GM21529 (cell line): ENCODE measurements around the gene AKR1B15.
"Not testable (repeated sequence)": the region's sequence is repeated elsewhere in the genome, so short reads cannot be mapped to it uniquely, and the experiment has no call there.

Experiments used
- ATAC-seq: cut with Tn5 transposase; IDR thresholded peaks from one replicate; pipeline ENCODE4 v1.9.1; 2021; ENCODE audit not compliant: unreplicated experiment

Gene AKR1B15

GRCh38 chr7:134532180-134532953 is 16.5 kb upstream of the AKR1B15 start:
- no peak for ATAC-seq

DNA sequence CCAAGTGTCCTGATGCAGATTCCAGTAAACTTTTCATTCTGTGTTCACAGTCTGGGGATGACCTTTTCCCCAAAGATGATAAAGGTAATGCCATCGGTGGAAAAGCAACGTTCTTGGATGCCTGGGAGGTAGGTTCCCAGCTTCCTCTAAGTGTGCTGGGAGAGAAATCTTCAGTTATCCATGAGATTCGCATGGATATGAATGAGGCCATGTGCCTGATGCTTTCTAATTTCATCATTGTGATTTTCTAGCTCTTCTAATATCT is 16.0 kb upstream of the AKR1B15 start:
- no peak for ATAC-seq

DNA sequence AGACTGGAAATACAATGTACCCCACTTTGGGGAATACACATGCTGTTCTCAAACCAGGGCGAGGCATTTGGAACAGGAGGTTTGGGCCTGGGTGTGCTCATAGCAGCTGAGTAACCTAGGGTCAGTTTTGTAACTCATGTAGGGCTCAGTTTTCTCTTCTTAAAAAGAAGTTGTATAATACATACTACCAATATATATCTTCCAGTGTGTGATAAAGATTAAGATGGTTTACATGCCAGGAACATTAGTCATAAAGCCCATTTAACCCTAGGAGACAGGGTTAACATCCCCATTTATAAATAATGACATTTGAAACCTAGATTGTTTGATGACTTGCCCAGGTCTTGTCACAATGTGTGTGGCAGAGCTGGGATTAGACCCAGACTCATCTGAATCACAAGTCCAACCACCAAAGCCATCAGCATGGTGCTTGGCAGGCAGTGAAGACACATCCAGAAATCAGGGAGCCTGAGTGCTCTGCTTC is 15.6 kb upstream of the AKR1B15 start:
- ATAC-seq = no peak

DNA sequence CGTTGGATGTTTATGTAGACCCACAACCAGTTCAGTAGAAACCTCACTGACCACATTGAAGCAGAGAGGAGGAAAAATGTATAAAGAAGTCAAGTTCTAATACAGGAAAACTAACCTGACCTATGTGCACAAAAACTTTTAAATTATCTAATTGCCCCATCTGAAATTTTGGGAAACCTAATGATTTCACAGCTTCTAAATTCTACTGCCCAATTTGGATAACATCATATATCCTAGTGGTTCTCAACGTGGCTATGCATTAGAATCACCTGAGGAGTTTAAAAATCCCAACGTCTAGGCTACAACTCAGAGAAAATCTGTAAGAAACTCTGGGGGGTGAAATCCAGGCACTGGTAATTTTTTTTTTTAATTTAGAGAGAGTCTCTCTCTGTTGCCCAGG is 14.3 kb upstream of the AKR1B15 start:
- ATAC-seq = no peak

- no peak for ATAC-seq
Measured at GRCh38 chr7:134535272-134535918, 13.5 kb upstream of the AKR1B15 start.

GRCh38 chr7:134535919-134536299 is 13.0 kb upstream of the AKR1B15 start:
- ATAC-seq = no peak

DNA sequence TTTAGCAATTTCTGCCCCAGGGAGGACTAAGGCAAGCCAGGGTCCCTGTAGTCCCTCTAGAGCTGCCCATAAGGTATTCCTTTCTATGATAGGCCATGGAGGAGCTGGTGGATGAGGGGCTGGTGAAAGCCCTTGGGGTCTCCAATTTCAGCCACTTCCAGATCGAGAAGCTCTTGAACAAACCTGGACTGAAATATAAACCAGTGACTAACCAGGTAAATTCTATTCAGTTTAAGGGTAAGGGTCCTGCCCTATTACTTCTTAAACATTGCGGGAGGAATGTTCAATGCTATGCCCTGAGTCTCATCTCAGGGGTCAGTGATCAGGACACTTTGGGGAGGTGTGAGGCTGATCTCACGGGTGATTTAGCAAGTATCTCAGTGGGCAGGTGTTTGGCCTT is 12.4 kb upstream of the AKR1B15 start:
- not testable (repeated sequence) for ATAC-seq

DNA sequence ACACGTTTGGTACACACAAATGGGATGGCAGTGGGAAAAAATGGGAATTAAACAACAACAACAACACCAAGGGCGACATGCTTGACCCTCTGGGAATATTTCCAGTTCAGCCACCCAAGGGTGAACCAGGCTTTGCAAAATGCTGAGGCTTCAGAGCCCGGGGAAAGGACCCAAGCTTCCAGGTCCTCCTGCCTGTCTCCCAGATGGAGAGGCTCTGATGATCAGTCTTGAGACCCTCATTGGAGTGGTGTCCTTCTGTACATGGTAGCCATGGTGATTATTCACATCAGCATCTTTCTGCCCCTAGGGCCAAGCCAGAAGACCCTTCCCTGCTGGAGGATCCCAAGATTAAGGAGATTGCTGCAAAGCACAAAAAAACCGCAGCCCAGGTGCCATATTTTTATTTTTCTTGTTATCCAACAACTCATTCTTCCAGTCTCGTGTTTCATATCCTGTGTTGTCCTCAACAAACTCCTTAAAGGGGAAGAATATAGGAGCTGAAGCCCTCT is 11.6 kb upstream of the AKR1B15 start:
- not testable (repeated sequence) for ATAC-seq

DNA sequence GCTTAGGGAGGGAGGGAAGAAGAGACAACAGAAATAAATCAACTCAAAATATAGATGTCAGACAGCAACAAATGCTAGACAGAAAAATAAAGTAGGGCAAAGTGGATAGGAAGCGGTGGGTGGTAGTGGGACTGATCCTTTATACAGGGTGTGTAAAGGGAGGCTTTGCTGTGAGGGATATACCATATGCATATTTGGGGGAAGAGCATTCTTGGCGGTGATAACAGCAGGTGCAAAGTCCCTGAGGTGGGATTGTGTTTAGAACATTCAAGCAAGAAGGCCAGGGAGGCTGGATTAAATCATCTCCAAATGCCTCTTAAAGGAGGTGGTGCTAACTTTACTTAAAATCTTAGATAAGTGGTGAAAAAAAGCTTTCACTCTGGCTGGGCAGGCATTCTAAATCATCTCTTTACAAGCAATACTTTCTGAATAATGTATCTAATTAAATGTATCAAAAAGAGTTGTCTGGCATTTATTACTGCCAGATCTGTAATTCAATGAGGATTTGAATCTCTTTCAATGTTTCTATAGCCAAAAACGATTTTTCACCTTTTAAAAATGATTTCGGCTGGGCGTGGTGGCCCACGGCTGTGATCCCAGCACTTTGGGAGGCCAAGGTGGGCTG is 9.4 kb upstream of the AKR1B15 start:
- no peak for ATAC-seq

GRCh38 chr7:134541501-134542194 is 7.3 kb upstream of the AKR1B15 start:
- ATAC-seq = not testable (repeated sequence)

GRCh38 chr7:134542195-134542771 is 6.6 kb upstream of the AKR1B15 start:
- no peak for ATAC-seq

DNA sequence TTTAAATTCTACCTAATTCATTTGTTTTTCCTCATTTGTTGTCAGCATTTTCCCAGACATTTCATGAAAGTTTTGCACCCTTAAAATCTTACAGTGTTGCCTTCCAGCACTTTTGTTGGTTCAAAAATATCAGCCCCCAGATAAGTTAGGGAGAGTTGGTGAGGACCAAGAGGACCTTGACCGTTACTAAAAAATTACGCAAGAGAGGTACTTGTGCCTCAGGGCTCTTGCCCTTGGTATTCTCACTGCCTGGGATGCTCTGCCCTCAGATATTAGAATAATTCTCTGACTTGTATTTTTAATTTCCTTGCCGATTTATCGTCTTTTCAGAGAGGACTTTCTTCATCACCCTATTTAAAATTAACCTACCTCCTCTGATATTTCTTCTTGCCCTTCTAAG is 3.5 kb upstream of the AKR1B15 start:
- ATAC-seq = no peak

DNA sequence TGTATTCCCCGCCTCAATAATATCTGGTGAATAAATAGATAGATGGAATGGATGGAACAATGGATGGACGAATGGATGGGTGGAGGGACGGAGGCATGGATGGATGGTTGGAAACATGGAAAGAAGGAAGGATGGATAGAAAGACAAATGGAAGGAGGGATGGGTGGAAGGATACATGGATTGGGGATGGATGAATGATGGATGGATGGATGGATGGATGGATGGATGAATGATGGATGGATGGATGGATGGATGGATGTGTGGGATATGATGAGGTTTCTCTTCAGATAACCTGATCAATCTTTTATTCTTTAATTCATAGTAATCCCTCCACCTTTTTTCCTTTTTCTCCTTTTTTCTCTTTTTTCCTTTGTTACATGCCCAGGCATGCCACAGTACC is 3.0 kb upstream of the AKR1B15 start:
- ATAC-seq = no peak

- ATAC-seq = no peak
Measured at GRCh38 chr7:134546955-134547354, 2.0 kb upstream of the AKR1B15 start.

- peak; percentile 76 for ATAC-seq
Measured at GRCh38 chr7:134547397-134548054, 1.4 kb upstream of the AKR1B15 start.

- no peak for ATAC-seq
Measured at GRCh38 chr7:134549366-134549765, 456 bp downstream of the AKR1B15 start.

DNA sequence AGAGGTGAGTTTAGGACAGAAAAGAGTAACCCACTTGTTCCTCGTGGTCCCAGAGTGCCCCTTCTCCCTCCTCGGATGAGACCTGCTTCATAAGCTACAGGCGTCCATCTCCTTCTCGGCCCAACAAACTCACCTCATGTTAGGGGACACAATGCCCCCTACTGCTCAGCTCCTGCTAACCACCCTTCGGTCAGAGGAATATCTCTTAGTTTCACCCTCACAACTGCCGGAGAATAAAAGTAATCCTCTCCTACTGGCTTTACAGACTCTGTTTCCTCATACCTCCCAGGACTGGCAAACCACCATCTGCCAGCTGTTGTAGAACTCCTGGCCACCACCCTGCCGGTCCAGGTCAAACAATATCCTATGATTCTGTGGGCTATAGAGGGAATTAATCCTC is 3.2 kb downstream of the AKR1B15 start:
- no peak for ATAC-seq

DNA sequence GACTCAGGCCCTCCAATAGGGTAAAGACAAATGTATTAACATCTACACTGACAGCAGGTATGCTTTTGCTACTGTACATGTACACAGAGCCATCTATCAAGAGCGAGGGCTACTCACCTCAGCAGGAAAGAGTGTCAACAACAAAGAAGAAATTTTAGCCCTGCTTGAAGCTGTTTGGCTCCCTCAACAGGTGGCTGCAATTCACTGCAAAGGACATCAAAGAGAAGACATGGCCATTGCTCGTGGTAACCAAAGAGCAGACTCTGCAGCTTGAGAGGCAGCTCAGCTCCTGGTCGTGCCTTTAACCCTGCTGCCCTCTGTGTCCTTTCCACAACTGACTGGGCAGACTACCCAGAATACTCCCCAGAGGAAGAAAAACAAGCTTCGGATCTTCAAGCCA is 5.1 kb downstream of the AKR1B15 start:
- ATAC-seq = no peak

DNA sequence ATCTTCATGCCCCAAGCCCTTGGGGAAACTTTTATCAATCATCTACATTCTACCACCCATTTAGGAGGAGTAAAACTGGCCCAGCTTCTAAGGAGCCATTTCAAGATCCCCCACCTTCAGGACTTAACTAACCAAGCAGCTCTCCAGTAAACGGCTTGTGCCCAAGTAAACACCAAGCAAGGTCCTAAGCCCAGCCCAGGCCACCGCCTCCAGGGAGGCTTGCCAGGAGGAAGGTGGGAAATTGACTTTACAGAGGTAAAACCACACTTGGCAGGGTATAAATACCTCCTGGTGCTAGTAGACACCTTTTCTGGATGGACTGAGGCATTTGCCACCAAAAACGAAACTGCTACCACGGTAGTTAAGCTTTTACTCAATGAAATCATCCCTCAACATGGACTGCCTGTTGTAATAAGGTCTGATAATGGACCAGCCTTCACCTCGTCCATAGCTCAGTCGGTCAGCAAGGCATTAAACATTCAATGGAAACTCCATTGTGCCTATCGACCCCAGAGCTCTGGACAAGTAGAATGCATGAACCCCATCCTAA is 5.6 kb downstream of the AKR1B15 start:
- ATAC-seq = no peak

DNA sequence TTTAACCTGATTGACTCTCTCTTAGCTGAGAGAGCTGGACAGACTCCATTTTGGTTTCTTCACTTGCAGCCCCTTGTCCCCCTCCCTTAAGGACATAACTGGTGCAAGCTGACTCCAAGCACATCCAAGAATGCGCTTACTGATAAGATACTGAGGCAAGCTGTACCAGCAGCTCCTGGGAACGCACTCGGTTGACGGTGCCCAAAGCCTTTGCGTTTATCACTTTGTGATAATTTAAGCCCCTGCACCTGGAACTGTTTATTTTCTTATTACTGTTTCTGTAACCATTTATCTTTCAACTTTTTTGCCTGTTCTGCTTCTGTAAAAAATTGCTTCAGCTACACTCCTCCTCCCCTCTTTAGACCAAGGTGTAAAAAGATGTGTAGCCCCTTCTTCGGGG is 8.5 kb downstream of the AKR1B15 start:
- no peak for ATAC-seq
